HL-60 (cell line): ENCODE results near the gene VAV2.

Experiments
- POLR2AphosphoS5 ChIP-seq: IDR thresholded peaks from 2 replicates; pipeline ENCODE4 v1.6.1; 2012; ENCODE audit warnings: low read depth
- TF ChIP-seq, protein P1 (sequence below): IDR thresholded peaks from one replicate; pipeline ENCODE4 v1.5.1; 2011; ENCODE audit warnings: low read length, control low read depth, inconsistent platforms; ENCODE audit not compliant: insufficient read depth

DNA sequence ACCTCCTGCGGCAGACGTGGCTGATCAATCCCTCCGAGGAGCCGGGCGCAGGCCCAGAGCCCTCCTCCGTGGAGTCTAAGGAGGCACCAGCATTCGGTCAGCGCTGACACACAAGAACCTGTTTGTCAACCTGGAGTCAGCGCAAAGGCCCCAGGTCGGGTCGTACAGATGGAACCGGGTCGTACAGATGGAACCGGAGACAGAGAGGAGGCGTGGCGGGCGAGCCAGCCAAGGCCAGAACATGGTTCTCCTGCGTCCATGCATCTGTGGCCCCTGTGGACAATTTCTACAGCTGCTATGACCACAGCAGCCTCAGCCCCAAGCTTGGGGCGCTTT, 128.9 kb downstream of the VAV2 start:
- TF ChIP-seq, protein P1, sequence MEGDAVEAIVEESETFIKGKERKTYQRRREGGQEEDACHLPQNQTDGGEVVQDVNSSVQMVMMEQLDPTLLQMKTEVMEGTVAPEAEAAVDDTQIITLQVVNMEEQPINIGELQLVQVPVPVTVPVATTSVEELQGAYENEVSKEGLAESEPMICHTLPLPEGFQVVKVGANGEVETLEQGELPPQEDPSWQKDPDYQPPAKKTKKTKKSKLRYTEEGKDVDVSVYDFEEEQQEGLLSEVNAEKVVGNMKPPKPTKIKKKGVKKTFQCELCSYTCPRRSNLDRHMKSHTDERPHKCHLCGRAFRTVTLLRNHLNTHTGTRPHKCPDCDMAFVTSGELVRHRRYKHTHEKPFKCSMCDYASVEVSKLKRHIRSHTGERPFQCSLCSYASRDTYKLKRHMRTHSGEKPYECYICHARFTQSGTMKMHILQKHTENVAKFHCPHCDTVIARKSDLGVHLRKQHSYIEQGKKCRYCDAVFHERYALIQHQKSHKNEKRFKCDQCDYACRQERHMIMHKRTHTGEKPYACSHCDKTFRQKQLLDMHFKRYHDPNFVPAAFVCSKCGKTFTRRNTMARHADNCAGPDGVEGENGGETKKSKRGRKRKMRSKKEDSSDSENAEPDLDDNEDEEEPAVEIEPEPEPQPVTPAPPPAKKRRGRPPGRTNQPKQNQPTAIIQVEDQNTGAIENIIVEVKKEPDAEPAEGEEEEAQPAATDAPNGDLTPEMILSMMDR, result no peak
- no peak for TF ChIP-seq POLR2AphosphoS5
